ENCODE results near the gene RMND1. TPM values are rescaled to one million over a fixed set of nuclear protein-coding genes. Genes with fewer than 3 reads are reported as not detected.
A peak's percentile ranks its signal among the peaks of the same experiment; 100 is the strongest.

The RMND1 gene
- polyA plus RNA-seq, 2 of the 4 experiments (the other 2 are of a cell fraction) = 11.7 to 13.1 TPM

DNA sequence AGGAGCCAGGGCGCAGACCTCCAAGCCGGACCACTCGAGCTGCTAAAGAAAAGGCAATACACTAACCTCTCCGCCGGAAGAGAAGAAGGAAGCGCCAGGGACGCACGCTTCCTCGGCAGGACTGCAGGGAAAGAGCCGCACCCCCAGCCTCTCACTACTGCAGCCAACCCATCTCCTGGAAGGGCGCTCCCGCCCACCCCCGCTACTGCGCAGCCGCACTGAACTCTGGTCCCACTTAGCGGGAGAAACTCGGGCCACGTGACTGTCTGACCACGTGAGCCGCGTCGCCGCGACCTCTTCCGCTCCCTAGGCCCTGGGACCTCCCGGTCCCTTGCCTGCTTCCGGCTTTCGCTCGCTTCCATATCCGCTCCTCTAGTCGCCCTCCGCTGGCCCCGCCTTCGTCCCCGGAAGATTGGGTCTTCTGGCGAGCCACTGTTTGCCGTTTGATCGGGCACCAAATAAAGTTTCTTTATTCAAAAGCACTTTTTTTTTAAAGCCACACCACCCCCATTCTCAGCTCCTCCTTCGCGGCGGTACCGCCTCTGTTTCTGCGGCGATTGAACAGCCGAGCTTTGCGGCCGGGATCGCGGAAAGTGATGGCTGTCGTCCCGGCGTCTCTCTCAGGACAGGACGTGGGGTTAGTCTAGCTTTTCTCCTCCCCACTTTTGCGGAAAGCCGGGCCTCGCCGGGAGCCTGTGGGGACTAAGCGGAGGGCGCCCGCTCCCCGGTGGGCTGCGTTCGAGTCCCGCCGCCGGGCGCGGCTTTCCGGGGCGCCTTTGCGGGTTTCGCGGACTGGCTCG is at the start of gene RMND1 (continued):
- TF ChIP-seq FOSL2 (IDR thresholded peaks at IDR 0.05) (no peak), FOSL2 (CRISPR knock-in tag; IDR thresholded peaks at IDR 0.05) (no peak), EHMT2 (IDR thresholded peaks at IDR 0.05; ENCODE audit: low read depth) (no peak), TFCP2L1 (CRISPR knock-in tag; IDR thresholded peaks at IDR 0.05) (no peak), CEBPB (IDR thresholded peaks at IDR 0.05) (0 out of 4 replicates have a peak, but pooled peaks of 1 of the 2 experiments have one; percentile 7), HDAC2 (IDR thresholded peaks at IDR 0.05) (no peak), GATA3 (IDR thresholded peaks at IDR 0.05; ENCODE audit: borderline replicate concordance) (no peak), MYC (IDR thresholded peaks at IDR 0.05; ENCODE audit: borderline replicate concordance, low read length) (no peak), EHF (CRISPR knock-in tag; IDR thresholded peaks at IDR 0.05) (no peak), ZNF302 (CRISPR knock-in tag; IDR thresholded peaks at IDR 0.05) (no peak), RAD21 (conservative IDR thresholded peaks at IDR 0.05 in 1 of 2, IDR thresholded peaks at IDR 0.05 in 1 of 2) (no peak), RFX5 (IDR thresholded peaks at IDR 0.05) (no peak), TP53 (CRISPR knock-in tag; IDR thresholded peaks at IDR 0.05) (no peak), MAFK (IDR thresholded peaks at IDR 0.05; ENCODE audit: partially characterized antibody) (no peak), BHLHE40 (IDR thresholded peaks at IDR 0.05; ENCODE audit: low read depth, low read length) (no peak), HOXB13 (CRISPR knock-in tag; IDR thresholded peaks at IDR 0.05; ENCODE audit: low read depth) (no peak), ZSCAN20 (CRISPR knock-in tag; IDR thresholded peaks at IDR 0.05) (no peak), HEYL (CRISPR knock-in tag; IDR thresholded peaks at IDR 0.05) (no peak), RARB (CRISPR knock-in tag; IDR thresholded peaks at IDR 0.05) (no peak), ESRRA (IDR thresholded peaks at IDR 0.05; ENCODE audit: borderline replicate concordance, low read length) (no peak), NR3C1 (IDR thresholded peaks at IDR 0.05) (no peak)
- TF ChIP-seq, protein P1, sequence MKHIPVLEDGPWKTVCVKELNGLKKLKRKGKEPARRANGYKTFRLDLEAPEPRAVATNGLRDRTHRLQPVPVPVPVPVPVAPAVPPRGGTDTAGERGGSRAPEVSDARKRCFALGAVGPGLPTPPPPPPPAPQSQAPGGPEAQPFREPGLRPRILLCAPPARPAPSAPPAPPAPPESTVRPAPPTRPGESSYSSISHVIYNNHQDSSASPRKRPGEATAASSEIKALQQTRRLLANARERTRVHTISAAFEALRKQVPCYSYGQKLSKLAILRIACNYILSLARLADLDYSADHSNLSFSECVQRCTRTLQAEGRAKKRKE (CRISPR knock-in tag; IDR thresholded peaks at IDR 0.05; ENCODE audit: low read depth) = no peak
- TF ChIP-seq, protein P2, sequence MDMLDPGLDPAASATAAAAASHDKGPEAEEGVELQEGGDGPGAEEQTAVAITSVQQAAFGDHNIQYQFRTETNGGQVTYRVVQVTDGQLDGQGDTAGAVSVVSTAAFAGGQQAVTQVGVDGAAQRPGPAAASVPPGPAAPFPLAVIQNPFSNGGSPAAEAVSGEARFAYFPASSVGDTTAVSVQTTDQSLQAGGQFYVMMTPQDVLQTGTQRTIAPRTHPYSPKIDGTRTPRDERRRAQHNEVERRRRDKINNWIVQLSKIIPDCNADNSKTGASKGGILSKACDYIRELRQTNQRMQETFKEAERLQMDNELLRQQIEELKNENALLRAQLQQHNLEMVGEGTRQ (IDR thresholded peaks at IDR 0.05) = peak; percentile 99
- TF ChIP-seq, protein P3, sequence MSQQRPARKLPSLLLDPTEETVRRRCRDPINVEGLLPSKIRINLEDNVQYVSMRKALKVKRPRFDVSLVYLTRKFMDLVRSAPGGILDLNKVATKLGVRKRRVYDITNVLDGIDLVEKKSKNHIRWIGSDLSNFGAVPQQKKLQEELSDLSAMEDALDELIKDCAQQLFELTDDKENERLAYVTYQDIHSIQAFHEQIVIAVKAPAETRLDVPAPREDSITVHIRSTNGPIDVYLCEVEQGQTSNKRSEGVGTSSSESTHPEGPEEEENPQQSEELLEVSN (IDR thresholded peaks at IDR 0.05; ENCODE audit: borderline replicate concordance, low read depth) = peak; percentile 88
- TF ChIP-seq, protein P4, sequence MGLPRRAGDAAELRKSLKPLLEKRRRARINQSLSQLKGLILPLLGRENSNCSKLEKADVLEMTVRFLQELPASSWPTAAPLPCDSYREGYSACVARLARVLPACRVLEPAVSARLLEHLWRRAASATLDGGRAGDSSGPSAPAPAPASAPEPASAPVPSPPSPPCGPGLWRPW (IDR thresholded peaks at IDR 0.05) = no peak
- TF ChIP-seq, protein P5, sequence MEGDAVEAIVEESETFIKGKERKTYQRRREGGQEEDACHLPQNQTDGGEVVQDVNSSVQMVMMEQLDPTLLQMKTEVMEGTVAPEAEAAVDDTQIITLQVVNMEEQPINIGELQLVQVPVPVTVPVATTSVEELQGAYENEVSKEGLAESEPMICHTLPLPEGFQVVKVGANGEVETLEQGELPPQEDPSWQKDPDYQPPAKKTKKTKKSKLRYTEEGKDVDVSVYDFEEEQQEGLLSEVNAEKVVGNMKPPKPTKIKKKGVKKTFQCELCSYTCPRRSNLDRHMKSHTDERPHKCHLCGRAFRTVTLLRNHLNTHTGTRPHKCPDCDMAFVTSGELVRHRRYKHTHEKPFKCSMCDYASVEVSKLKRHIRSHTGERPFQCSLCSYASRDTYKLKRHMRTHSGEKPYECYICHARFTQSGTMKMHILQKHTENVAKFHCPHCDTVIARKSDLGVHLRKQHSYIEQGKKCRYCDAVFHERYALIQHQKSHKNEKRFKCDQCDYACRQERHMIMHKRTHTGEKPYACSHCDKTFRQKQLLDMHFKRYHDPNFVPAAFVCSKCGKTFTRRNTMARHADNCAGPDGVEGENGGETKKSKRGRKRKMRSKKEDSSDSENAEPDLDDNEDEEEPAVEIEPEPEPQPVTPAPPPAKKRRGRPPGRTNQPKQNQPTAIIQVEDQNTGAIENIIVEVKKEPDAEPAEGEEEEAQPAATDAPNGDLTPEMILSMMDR (IDR thresholded peaks at IDR 0.05) = no peak
- TF ChIP-seq, protein P6, sequence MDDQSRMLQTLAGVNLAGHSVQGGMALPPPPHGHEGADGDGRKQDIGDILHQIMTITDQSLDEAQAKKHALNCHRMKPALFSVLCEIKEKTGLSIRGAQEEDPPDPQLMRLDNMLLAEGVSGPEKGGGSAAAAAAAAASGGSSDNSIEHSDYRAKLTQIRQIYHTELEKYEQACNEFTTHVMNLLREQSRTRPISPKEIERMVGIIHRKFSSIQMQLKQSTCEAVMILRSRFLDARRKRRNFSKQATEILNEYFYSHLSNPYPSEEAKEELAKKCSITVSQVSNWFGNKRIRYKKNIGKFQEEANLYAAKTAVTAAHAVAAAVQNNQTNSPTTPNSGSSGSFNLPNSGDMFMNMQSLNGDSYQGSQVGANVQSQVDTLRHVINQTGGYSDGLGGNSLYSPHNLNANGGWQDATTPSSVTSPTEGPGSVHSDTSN (IDR thresholded peaks at IDR 0.05) = no peak
